Ishikawa (cell line): Measurements from ENCODE around the gene DGKI.

ENCODE experiments used
- CEBPB ChIP-seq: IDR thresholded peaks from 2 replicates; pipeline ENCODE4 v1.6.1; 2012
- CREB1 ChIP-seq: IDR thresholded peaks from 2 replicates; pipeline ENCODE4 v1.6.1; 2012; ENCODE audit warnings: low read depth
- EGR1 ChIP-seq: IDR thresholded peaks from 2 replicates; pipeline ENCODE4 v1.6.1; 2012
- EP300 ChIP-seq: IDR thresholded peaks from 2 replicates; pipeline ENCODE4 v1.6.1; 2012; ENCODE audit warnings: borderline replicate concordance
- FOXM1 ChIP-seq: IDR thresholded peaks from 2 replicates; pipeline ENCODE4 v1.6.1; 2012; ENCODE audit warnings: low read depth, borderline replicate concordance
- NFIC ChIP-seq: IDR thresholded peaks from 2 replicates; pipeline ENCODE4 v1.6.1; 2012
- RAD21 ChIP-seq: IDR thresholded peaks from 2 replicates; pipeline ENCODE4 v1.6.1; 2012; ENCODE audit warnings: low read depth
- TAF1 ChIP-seq: IDR thresholded peaks from 2 replicates; pipeline ENCODE4 v1.6.1; 2012; ENCODE audit warnings: low read depth, mild to moderate bottlenecking
- TCF12 ChIP-seq: IDR thresholded peaks from 2 replicates; pipeline ENCODE4 v1.6.1; 2012; ENCODE audit warnings: low read depth
- TEAD4 ChIP-seq: IDR thresholded peaks from 2 replicates; pipeline ENCODE4 v1.6.1; 2012
- YY1 ChIP-seq: IDR thresholded peaks from 2 replicates; pipeline ENCODE4 v1.6.1; 2012; ENCODE audit warnings: low read depth
- ZBTB7A ChIP-seq: IDR thresholded peaks from 2 replicates; pipeline ENCODE4 v1.6.1; 2012; ENCODE audit warnings: low read depth
- TF ChIP-seq, protein P1 (sequence below): IDR thresholded peaks from 2 replicates; pipeline ENCODE4 v1.6.1; 2012; ENCODE audit warnings: low read depth, mild to moderate bottlenecking
- TF ChIP-seq, protein P2 (sequence below): IDR thresholded peaks from 2 replicates; pipeline ENCODE4 v1.6.1; 2012
- TF ChIP-seq, protein P3 (sequence below): IDR thresholded peaks from 2 replicates; pipeline ENCODE4 v1.6.1; 2012

DGKI gene

DNA sequence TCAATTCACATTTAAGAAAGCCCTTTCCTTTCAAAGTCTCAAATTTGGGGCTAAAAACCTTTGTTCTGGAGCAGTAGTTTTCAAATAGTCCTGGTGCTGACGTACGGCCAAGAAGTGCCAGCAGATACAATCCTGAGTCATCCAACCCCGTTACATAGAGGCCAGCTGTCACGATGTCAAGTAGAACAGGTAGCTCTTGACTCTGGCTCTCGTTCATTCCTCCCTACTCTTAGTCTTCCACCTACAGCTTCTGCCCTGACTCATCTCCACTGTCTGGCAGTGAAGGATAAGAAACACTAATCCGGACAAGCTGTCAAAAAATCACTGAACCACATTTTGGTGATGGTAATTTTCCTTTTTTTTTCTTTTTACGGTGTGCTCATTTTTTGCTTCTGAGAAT lies 370.8 kb downstream of the DGKI start:
- TF ChIP-seq YY1 (no peak), NFIC (no peak), FOXM1 (no peak), EGR1 (no peak), TAF1 (no peak), RAD21 (no peak), EP300 (no peak), TCF12 (no peak), ZBTB7A (no peak), CREB1 (no peak), CEBPB (no peak), TEAD4 (no peak)
- TF ChIP-seq, protein P1, sequence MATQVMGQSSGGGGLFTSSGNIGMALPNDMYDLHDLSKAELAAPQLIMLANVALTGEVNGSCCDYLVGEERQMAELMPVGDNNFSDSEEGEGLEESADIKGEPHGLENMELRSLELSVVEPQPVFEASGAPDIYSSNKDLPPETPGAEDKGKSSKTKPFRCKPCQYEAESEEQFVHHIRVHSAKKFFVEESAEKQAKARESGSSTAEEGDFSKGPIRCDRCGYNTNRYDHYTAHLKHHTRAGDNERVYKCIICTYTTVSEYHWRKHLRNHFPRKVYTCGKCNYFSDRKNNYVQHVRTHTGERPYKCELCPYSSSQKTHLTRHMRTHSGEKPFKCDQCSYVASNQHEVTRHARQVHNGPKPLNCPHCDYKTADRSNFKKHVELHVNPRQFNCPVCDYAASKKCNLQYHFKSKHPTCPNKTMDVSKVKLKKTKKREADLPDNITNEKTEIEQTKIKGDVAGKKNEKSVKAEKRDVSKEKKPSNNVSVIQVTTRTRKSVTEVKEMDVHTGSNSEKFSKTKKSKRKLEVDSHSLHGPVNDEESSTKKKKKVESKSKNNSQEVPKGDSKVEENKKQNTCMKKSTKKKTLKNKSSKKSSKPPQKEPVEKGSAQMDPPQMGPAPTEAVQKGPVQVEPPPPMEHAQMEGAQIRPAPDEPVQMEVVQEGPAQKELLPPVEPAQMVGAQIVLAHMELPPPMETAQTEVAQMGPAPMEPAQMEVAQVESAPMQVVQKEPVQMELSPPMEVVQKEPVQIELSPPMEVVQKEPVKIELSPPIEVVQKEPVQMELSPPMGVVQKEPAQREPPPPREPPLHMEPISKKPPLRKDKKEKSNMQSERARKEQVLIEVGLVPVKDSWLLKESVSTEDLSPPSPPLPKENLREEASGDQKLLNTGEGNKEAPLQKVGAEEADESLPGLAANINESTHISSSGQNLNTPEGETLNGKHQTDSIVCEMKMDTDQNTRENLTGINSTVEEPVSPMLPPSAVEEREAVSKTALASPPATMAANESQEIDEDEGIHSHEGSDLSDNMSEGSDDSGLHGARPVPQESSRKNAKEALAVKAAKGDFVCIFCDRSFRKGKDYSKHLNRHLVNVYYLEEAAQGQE, result no peak
- TF ChIP-seq, protein P2, sequence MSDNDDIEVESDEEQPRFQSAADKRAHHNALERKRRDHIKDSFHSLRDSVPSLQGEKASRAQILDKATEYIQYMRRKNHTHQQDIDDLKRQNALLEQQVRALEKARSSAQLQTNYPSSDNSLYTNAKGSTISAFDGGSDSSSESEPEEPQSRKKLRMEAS, result no peak
- TF ChIP-seq, protein P3, sequence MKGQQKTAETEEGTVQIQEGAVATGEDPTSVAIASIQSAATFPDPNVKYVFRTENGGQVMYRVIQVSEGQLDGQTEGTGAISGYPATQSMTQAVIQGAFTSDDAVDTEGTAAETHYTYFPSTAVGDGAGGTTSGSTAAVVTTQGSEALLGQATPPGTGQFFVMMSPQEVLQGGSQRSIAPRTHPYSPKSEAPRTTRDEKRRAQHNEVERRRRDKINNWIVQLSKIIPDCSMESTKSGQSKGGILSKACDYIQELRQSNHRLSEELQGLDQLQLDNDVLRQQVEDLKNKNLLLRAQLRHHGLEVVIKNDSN, result no peak

DNA sequence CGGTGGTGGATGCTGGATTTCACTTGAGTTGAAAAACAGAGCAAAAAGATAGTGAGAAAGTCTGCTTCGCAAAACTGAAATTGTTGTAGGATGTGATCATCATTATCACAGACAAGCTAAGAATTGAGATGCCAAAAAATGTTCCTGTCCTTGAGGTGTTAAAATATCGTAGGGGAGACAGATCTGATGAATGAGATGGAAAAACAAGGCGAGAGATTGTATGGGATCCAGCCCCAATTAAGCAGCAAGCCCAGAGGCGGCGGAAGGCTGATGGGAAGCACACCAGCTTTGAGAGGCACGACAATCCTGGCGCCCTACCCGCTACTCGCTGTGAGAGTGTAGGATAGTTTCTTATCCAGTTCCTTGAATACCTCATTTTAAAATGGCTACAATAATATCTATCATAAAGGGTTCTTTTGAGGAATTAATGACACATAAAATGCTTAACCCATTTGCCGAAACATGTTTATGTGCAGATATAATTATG lies 372.2 kb downstream of the DGKI start:
- TF ChIP-seq NFIC (no peak), TEAD4 (no peak), TCF12 (no peak), TAF1 (no peak), CEBPB (no peak), EP300 (no peak), ZBTB7A (no peak), CREB1 (no peak), YY1 (no peak), FOXM1 (no peak), RAD21 (no peak), EGR1 (no peak)
- TF ChIP-seq, protein P3, result no peak
- TF ChIP-seq, protein P1, result no peak
- TF ChIP-seq, protein P2, result no peak

DNA sequence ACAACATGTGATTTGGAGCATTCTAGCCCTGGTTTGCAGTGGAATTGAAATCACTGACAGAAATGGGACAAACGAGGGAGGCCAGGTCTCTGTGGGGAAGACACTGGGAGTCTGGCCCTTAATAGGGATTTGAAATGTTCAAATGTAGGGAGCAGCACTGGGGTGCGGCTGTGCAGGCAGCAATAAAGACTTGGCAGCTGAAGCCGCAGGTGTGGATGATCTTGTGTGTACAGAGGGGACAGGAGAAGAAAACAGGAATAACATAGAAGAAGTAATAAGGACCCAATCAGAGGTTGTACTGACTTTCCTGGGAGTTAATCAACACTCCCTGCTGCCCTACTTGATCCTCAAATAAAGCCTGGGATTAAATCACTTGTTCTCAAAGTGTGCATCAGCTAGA lies 375.6 kb downstream of the DGKI start:
- no peak for TF ChIP-seq CEBPB

DNA sequence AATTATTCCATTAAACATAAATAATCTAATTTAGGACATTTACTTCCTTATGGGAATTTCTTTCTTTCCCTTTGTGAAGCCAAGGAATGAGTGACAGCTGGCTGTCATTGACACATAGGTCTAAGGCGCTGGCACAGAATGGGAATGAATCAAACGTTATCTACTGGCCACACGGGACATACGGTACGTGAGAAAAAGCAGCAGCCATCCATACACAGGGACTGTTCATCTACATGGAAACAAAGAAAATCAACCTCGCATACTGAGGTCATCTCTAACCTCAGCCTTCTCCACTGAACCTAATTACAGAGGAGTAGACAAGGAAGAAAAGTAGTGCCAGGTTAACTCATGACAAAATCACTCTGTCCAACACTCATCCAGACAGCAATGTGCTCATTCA lies 376.9 kb downstream of the DGKI start:
- TF ChIP-seq, protein P2, result no peak
- no peak for TF ChIP-seq CEBPB
- TF ChIP-seq, protein P3, result no peak
- no peak for TF ChIP-seq EGR1
- TF ChIP-seq TCF12, result no peak
- no peak for TF ChIP-seq ZBTB7A
- no peak for TF ChIP-seq FOXM1
- TF ChIP-seq TAF1, result no peak
- TF ChIP-seq EP300, result no peak
- no peak for TF ChIP-seq NFIC
- TF ChIP-seq RAD21, result no peak
- TF ChIP-seq, protein P1, result no peak
- no peak for TF ChIP-seq YY1
- TF ChIP-seq TEAD4, result no peak
- no peak for TF ChIP-seq CREB1
